HCT116 (cell line): ENCODE results near the gene MRPL34. TPM values are rescaled to one million over a fixed set of nuclear protein-coding genes. Genes with fewer than 3 reads are reported as not detected.

Experiments used
- ATAC-seq: fragments of 200-7000 bp; cut with Tn5 transposase; 2 replicates; pipeline ENCODE4 v1.9.1; 2020; ENCODE audit warnings: mild to moderate bottlenecking, moderate library complexity
- BruUV-seq: library from RNA; stranded (reverse); fragments of 400-500 nt; replicated peaks from 2 replicates; lab custom pipeline; 2021; lab: Mats Ljungman, UMichigan
- CTCF ChIA-PET: fragments of 300-600 bp; sonication (Branson Sonifier 250); formaldehyde crosslinking; loops from one replicate; lab custom pipeline; 2021; ENCODE audit warnings: antibody characterized with exemption; lab: Charles Lee
- POLR2A ChIA-PET: fragments of 300-600, 350-600 bp; sonication (Branson Sonifier 250); formaldehyde crosslinking; loops from one replicate; lab custom pipeline; 2021; ENCODE audit warnings: antibody characterized with exemption; lab: Charles Lee
- RAD21 ChIA-PET, 2 experiments: fragments of 300-600 bp; sonication (Branson Sonifier 250); formaldehyde crosslinking; loops; one replicate each; lab custom pipeline; 2023; ENCODE audit warnings: low total read pairs in 2 of 2; ENCODE audit not compliant: uncharacterized antibody in 2 of 2, unreplicated experiment in 2 of 2, low non-redundant PET in 1 of 2; lab: Charles Lee
- DNase-seq: peaks from one replicate; pipeline ENCODE4 v3.0.0-alpha.2; 2010; ENCODE audit warnings: low read depth, low spot score
- H2AFZ ChIP-seq: fragments of 200-600 bp; shearing (Covaris generic), sonication (generic); 2 replicates; pipeline ENCODE4 v1.6.1; 2017; ENCODE audit warnings: low read depth, mixed run types, mixed read lengths, antibody characterized with exemption, low read length; ENCODE audit not compliant: poor library complexity, severe bottlenecking
- H3K27ac ChIP-seq: 2 replicates; pipeline ENCODE4 v1.5.1; 2012; ENCODE audit warnings: low read depth, low read length
- H3K27me3 ChIP-seq: fragments of 200-600 bp; sonication (generic); 2 replicates; pipeline ENCODE4 v1.6.1; 2016; ENCODE audit warnings: mixed run types, low read length, mixed read lengths; ENCODE audit not compliant: insufficient read depth
- H3K36me3 ChIP-seq, 2 experiments: fragments of 200-500 bp in 1 of 2; fragments of 200-600 bp in 1 of 2; sonication (Bioruptor generic) in 1 of 2; sonication (generic) in 1 of 2; 2 replicates each; pipeline versions ENCODE4 v1.5.1 to v1.6.1; 2014 to 2016; ENCODE audit warnings: low read length in 2 of 2, inconsistent platforms in 1 of 2, mixed read lengths in 1 of 2, mixed run types in 1 of 2; ENCODE audit not compliant: insufficient read depth in 2 of 2, control insufficient read depth in 1 of 2
- H3K4me1 ChIP-seq, 2 experiments: fragments of 200-600 bp in 1 of 2; sonication (generic) in 1 of 2; 2 replicates each; pipeline versions ENCODE4 v1.5.1 to v1.6.1; 2012 to 2017; ENCODE audit warnings: low read length in 2 of 2, inconsistent platforms in 1 of 2, mild to moderate bottlenecking in 1 of 2, mixed read lengths in 1 of 2, mixed run types in 1 of 2, moderate library complexity in 1 of 2; ENCODE audit not compliant: insufficient read depth in 2 of 2, control insufficient read depth in 1 of 2
- H3K4me2 ChIP-seq: fragments of 200-600 bp; sonication (generic); 2 replicates; pipeline ENCODE4 v1.6.1; 2017; ENCODE audit warnings: mixed run types, low read length, mixed read lengths
- H3K4me3 ChIP-seq, 2 experiments: fragments of 200-600 bp in 1 of 2; sonication (generic) in 1 of 2; replicated peaks in 1 of 2; 2 replicates each; pipeline ENCODE4 v1.5.1; 2011 to 2016; ENCODE audit warnings: low read length in 2 of 2, control low read depth in 1 of 2, low read depth in 1 of 2, mild to moderate bottlenecking in 1 of 2, mixed read lengths in 1 of 2, mixed run types in 1 of 2
- H3K79me2 ChIP-seq: fragments of 200-600 bp; sonication (generic); 2 replicates; pipeline ENCODE4 v1.6.1; 2017; ENCODE audit warnings: mild to moderate bottlenecking, mixed run types, low read length, moderate library complexity, mixed read lengths; ENCODE audit not compliant: insufficient read depth
- H3K9ac ChIP-seq: fragments of 200-600 bp; sonication (generic); 2 replicates; pipeline ENCODE4 v1.6.1; 2016; ENCODE audit warnings: low read length, mixed read lengths
- H3K9me2 ChIP-seq: fragments of 200-600 bp; sonication (generic), shearing (Covaris generic); 2 replicates; pipeline ENCODE4 v1.6.1; 2017; ENCODE audit warnings: mixed run types, mild to moderate bottlenecking, moderate library complexity; ENCODE audit not compliant: insufficient read depth
- H3K9me3 ChIP-seq, 2 experiments: fragments of 200-500 bp in 1 of 2; fragments of 200-600 bp in 1 of 2; sonication (Bioruptor generic) in 1 of 2; sonication (generic) in 1 of 2; 2 replicates each; pipeline ENCODE4 v1.6.1; 2014 to 2017; ENCODE audit warnings: low read length in 2 of 2, mixed read lengths in 2 of 2, inconsistent platforms in 1 of 2, low read depth in 1 of 2, mild to moderate bottlenecking in 1 of 2, mixed run types in 1 of 2, moderate library complexity in 1 of 2; ENCODE audit not compliant: control insufficient read depth in 1 of 2, insufficient read depth in 1 of 2
- H4K20me1 ChIP-seq: fragments of 200-600 bp; sonication (generic), shearing (Covaris generic); 2 replicates; pipeline ENCODE4 v1.6.1; 2017; ENCODE audit warnings: mixed run types, mild to moderate bottlenecking, moderate library complexity; ENCODE audit not compliant: insufficient read depth
- CBX3 ChIP-seq: IDR thresholded peaks from 2 replicates; pipeline ENCODE4 v1.6.1; 2012; ENCODE audit warnings: low read depth
- CEBPB ChIP-seq: IDR thresholded peaks from 2 replicates; pipeline ENCODE4 v1.6.1; 2012; ENCODE audit warnings: low read depth
- EGR1 ChIP-seq: IDR thresholded peaks from 2 replicates; pipeline ENCODE4 v1.6.1; 2012; ENCODE audit warnings: low read depth
- ELF1 ChIP-seq: IDR thresholded peaks from 2 replicates; pipeline ENCODE4 v1.6.1; 2012; ENCODE audit warnings: low read depth, borderline replicate concordance
- FOSL1 ChIP-seq: IDR thresholded peaks from 2 replicates; pipeline ENCODE4 v1.6.1; 2012; ENCODE audit warnings: low read depth
- JUND ChIP-seq: IDR thresholded peaks from 2 replicates; pipeline ENCODE4 v1.6.1; 2012
- POLR2A ChIP-seq: IDR thresholded peaks from 2 replicates; pipeline ENCODE4 v1.7.0; 2011; ENCODE audit warnings: borderline replicate concordance; ENCODE audit not compliant: insufficient read depth, insufficient read length; ENCODE audit errors: extremely low read depth
- POLR2AphosphoS5 ChIP-seq: IDR thresholded peaks from 2 replicates; pipeline ENCODE4 v1.6.1; 2011; ENCODE audit warnings: mild to moderate bottlenecking, low read depth, low read length, moderate library complexity
- RAD21 ChIP-seq: IDR thresholded peaks from 2 replicates; pipeline ENCODE4 v1.6.1; 2012; ENCODE audit warnings: low read depth, mild to moderate bottlenecking
- SRF ChIP-seq: IDR thresholded peaks from 2 replicates; pipeline ENCODE4 v1.6.1; 2012; ENCODE audit warnings: low read depth
- TCF7L2 ChIP-seq: IDR thresholded peaks from 2 replicates; pipeline ENCODE4 v1.7.0; 2011; ENCODE audit warnings: borderline replicate concordance, inconsistent platforms; ENCODE audit not compliant: insufficient read depth, insufficient read length; ENCODE audit errors: extremely low read depth
- YY1 ChIP-seq: IDR thresholded peaks from 2 replicates; pipeline ENCODE4 v1.6.1; 2011; ENCODE audit warnings: low read length, low read depth, moderate library complexity, mild to moderate bottlenecking; ENCODE audit not compliant: insufficient replicate concordance; ENCODE audit errors: extremely low read depth
- ZFX ChIP-seq: fragments of 450-650 bp; IDR thresholded peaks from 2 replicates; pipeline ENCODE4 v1.6.1; 2017
- ZNF274 ChIP-seq: fragments of 200-500 bp; sonication (Bioruptor generic); IDR thresholded peaks from 2 replicates; pipeline ENCODE4 v1.6.1; 2014; ENCODE audit warnings: mild to moderate bottlenecking, low read depth, low read length, inconsistent platforms
- intact Hi-C: fragments of 100-400 bp; cut with micrococcal nuclease; formaldehyde crosslinking; loops from 2 replicates; pipeline ENCODE4 v1.10.0; 2022
- total RNA-seq: library from RNA; stranded (reverse); gene quantifications from one replicate; pipeline ENCODE4 v1.2.1, GENCODE V29; 2021; ENCODE audit not compliant: unreplicated experiment
- TF ChIP-seq, protein P1 (sequence below): IDR thresholded peaks from 2 replicates; pipeline ENCODE4 v1.6.1; 2012
- TF ChIP-seq, protein P2 (sequence below): IDR thresholded peaks from 2 replicates; pipeline ENCODE4 v1.6.1; 2012; ENCODE audit warnings: low read depth
- TF ChIP-seq, protein P3 (sequence below), 3 experiments: fragments of 200-600 bp in 1 of 3; sonication (generic) in 1 of 3; IDR thresholded peaks in 2 of 3; conservative IDR thresholded peaks in 1 of 3; 2 replicates each; pipeline ENCODE4 v1.5.1; 2012 to 2017; ENCODE audit warnings: low read depth in 2 of 3, low read length in 2 of 3, antibody characterized with exemption in 1 of 3, borderline replicate concordance in 1 of 3, control low read depth in 1 of 3, mild to moderate bottlenecking in 1 of 3, mixed read lengths in 1 of 3, mixed run types in 1 of 3, moderate library complexity in 1 of 3; ENCODE audit not compliant: insufficient read depth in 1 of 3

MRPL34 gene
- total RNA-seq, 1 experiment from 2014 or later = 114 TPM

DNA sequence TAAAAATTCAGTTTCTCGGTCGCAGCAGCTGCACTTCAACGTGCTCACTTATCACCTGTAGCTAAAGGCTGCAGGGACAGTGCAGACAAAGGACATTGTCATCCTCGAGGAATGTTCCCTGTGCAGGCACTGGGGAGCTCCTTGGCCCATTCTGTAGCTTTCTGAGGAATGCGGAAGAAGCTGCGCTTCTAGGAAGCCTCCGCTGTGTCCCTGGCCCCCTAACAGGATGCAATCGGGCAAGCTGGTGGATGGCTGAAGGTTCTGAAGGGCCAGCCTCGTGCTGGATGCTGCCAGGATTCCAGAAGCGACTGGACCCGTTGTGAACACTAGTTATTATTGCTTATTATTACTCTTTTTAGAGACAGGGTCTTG lies 20.9 kb downstream of the MRPL34 start:
- H2AFZ ChIP-seq = no peak overlapping the region
- no peak for ATAC-seq
- ChIA-PET POLR2A (interaction anchor here (1.7 to 2.8 kb wide), 2 partner anchors 13 to 17 kb away, joined by 6 to 9 read pairs; partner anchors contain the start of gene DDA1), RAD21 (no interaction called here), CTCF (interaction anchor here (1.8 to 3.0 kb wide), 2 partner anchors 9 to 17 kb away, joined by 5 to 12 read pairs; partner anchors contain the start of gene DDA1)
- peaks cover 0 to 6% of the 10 kb centered on the region in 2 experiments; a peak in 1 of 4 replicates for H3K36me3 ChIP-seq
- H3K27me3 ChIP-seq = no peaks in the 10 kb centered on the region
- H3K4me2 ChIP-seq = no peak overlapping the region
- H3K4me3 ChIP-seq = no peak overlapping the region
- H3K79me2 ChIP-seq = no peaks in the 10 kb centered on the region
- peaks cover 5 to 18% of the 10 kb centered on the region in 2 experiments for H3K4me1 ChIP-seq
- peak overlapping the region; percentile 90 for H3K27ac ChIP-seq
- DNase-seq = no peak
- TF ChIP-seq, protein P1, sequence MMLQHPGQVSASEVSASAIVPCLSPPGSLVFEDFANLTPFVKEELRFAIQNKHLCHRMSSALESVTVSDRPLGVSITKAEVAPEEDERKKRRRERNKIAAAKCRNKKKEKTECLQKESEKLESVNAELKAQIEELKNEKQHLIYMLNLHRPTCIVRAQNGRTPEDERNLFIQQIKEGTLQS = no peak
- no peak for TF ChIP-seq EGR1
- no peak for TF ChIP-seq TCF7L2
- TF ChIP-seq YY1 = no peak
- no peak for TF ChIP-seq CEBPB
- TF ChIP-seq ZNF274 = no peak
- TF ChIP-seq FOSL1 = no peak
- TF ChIP-seq RAD21 = no peak
- TF ChIP-seq, protein P2, sequence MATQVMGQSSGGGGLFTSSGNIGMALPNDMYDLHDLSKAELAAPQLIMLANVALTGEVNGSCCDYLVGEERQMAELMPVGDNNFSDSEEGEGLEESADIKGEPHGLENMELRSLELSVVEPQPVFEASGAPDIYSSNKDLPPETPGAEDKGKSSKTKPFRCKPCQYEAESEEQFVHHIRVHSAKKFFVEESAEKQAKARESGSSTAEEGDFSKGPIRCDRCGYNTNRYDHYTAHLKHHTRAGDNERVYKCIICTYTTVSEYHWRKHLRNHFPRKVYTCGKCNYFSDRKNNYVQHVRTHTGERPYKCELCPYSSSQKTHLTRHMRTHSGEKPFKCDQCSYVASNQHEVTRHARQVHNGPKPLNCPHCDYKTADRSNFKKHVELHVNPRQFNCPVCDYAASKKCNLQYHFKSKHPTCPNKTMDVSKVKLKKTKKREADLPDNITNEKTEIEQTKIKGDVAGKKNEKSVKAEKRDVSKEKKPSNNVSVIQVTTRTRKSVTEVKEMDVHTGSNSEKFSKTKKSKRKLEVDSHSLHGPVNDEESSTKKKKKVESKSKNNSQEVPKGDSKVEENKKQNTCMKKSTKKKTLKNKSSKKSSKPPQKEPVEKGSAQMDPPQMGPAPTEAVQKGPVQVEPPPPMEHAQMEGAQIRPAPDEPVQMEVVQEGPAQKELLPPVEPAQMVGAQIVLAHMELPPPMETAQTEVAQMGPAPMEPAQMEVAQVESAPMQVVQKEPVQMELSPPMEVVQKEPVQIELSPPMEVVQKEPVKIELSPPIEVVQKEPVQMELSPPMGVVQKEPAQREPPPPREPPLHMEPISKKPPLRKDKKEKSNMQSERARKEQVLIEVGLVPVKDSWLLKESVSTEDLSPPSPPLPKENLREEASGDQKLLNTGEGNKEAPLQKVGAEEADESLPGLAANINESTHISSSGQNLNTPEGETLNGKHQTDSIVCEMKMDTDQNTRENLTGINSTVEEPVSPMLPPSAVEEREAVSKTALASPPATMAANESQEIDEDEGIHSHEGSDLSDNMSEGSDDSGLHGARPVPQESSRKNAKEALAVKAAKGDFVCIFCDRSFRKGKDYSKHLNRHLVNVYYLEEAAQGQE = no peak
- no peak for TF ChIP-seq SRF
- TF ChIP-seq JUND = no peak
- TF ChIP-seq, protein P3, sequence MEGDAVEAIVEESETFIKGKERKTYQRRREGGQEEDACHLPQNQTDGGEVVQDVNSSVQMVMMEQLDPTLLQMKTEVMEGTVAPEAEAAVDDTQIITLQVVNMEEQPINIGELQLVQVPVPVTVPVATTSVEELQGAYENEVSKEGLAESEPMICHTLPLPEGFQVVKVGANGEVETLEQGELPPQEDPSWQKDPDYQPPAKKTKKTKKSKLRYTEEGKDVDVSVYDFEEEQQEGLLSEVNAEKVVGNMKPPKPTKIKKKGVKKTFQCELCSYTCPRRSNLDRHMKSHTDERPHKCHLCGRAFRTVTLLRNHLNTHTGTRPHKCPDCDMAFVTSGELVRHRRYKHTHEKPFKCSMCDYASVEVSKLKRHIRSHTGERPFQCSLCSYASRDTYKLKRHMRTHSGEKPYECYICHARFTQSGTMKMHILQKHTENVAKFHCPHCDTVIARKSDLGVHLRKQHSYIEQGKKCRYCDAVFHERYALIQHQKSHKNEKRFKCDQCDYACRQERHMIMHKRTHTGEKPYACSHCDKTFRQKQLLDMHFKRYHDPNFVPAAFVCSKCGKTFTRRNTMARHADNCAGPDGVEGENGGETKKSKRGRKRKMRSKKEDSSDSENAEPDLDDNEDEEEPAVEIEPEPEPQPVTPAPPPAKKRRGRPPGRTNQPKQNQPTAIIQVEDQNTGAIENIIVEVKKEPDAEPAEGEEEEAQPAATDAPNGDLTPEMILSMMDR (IDR thresholded peaks at IDR 0.05 in 2 of 3, conservative IDR thresholded peaks at IDR 0.05 in 1 of 3; ENCODE audit: borderline replicate concordance in 1 of 3, insufficient read depth in 1 of 3, low read depth in 2 of 3, low read length in 2 of 3) = no peak
- no peak for TF ChIP-seq ZFX
- no peak for TF ChIP-seq POLR2A
- TF ChIP-seq POLR2AphosphoS5 = no peak
- TF ChIP-seq ELF1 = no peak
- TF ChIP-seq CBX3 = no peak
- BruUV-seq = no TSS peak
- H3K9me2 ChIP-seq = no peaks in the 10 kb centered on the region
- no peaks in the 10 kb centered on the region for H3K9me3 ChIP-seq
- intact Hi-C loops = no loop called here
- H4K20me1 ChIP-seq = no peaks in the 10 kb centered on the region
- no peak overlapping the region for H3K9ac ChIP-seq
